ENCODE measurements around the gene LRP8.

DNA sequence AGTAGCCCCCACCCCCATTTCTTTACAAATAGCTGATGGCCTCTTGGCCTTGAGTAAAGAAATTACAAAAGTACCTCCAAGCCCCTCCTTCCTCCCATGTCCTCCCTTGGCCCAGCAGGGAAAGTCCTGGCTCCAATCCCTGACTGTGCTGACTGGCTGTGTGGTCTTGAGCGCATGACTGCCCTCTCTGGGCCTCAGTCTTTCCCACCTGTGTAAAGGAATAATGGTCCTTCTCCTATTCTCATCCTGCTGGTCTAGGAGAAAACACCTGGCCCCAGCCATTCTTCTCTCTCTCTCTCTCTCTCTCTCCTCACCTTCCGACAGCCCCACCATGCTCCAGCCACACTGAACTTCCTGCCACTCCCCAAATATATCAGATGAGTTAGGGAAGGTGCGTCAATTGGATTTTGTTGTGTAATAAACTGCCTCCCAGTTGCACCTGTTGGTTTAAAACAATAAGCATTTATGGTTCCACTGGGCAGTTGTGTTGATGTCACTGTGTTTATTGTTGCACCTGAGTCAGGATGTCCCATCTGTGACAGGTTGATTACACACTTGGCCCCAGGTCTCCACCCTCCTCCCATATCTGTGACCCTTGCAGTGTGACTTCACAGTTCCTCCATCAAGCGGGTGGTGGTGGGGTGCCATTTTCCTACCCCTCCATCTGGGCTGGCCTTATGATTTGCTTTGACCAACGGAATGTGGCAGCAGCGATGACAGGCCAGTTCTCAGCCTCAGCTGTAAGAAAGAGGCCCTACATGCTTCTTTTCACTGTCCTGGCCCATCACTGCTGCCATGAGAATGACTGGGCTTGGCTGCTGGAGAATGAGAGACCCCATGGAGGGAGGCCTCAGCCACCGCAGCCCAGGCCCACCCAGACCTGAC, 22.3 kb upstream of the LRP8 start:
- TF ChIP-seq, protein P1, sequence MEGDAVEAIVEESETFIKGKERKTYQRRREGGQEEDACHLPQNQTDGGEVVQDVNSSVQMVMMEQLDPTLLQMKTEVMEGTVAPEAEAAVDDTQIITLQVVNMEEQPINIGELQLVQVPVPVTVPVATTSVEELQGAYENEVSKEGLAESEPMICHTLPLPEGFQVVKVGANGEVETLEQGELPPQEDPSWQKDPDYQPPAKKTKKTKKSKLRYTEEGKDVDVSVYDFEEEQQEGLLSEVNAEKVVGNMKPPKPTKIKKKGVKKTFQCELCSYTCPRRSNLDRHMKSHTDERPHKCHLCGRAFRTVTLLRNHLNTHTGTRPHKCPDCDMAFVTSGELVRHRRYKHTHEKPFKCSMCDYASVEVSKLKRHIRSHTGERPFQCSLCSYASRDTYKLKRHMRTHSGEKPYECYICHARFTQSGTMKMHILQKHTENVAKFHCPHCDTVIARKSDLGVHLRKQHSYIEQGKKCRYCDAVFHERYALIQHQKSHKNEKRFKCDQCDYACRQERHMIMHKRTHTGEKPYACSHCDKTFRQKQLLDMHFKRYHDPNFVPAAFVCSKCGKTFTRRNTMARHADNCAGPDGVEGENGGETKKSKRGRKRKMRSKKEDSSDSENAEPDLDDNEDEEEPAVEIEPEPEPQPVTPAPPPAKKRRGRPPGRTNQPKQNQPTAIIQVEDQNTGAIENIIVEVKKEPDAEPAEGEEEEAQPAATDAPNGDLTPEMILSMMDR (IDR thresholded peaks at IDR 0.05): no peak
- no peak for TF ChIP-seq ZNF416 (CRISPR knock-in tag; IDR thresholded peaks at IDR 0.05)
- TF ChIP-seq FOXK1 (CRISPR knock-in tag; IDR thresholded peaks at IDR 0.05): no peak
- TF ChIP-seq, protein P2, sequence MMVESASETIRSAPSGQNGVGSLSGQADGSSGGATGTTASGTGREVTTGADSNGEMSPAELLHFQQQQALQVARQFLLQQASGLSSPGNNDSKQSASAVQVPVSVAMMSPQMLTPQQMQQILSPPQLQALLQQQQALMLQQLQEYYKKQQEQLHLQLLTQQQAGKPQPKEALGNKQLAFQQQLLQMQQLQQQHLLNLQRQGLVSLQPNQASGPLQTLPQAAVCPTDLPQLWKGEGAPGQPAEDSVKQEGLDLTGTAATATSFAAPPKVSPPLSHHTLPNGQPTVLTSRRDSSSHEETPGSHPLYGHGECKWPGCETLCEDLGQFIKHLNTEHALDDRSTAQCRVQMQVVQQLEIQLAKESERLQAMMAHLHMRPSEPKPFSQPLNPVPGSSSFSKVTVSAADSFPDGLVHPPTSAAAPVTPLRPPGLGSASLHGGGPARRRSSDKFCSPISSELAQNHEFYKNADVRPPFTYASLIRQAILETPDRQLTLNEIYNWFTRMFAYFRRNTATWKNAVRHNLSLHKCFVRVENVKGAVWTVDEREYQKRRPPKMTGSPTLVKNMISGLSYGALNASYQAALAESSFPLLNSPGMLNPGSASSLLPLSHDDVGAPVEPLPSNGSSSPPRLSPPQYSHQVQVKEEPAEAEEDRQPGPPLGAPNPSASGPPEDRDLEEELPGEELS (CRISPR knock-in tag; IDR thresholded peaks at IDR 0.05): no peak
- no peak for TF ChIP-seq PRRX2 (CRISPR knock-in tag; IDR thresholded peaks at IDR 0.05)
